HG03460 (cell line): ENCODE results near the gene U2AF2.
"Not testable (repeated sequence)": the region's sequence is repeated elsewhere in the genome, so short reads cannot be mapped to it uniquely, and the experiment has no call there.

ENCODE experiments used
- ATAC-seq: cut with Tn5 transposase; IDR thresholded peaks from one replicate; pipeline ENCODE4 v1.9.1; 2021; ENCODE audit not compliant: unreplicated experiment

The U2AF2 gene

GRCh38 chr19:55700813-55701212, 46.0 kb downstream of the U2AF2 start:
- no peak for ATAC-seq

GRCh38 chr19:55702131-55702627, 47.3 kb downstream of the U2AF2 start:
- no peak for ATAC-seq

DNA sequence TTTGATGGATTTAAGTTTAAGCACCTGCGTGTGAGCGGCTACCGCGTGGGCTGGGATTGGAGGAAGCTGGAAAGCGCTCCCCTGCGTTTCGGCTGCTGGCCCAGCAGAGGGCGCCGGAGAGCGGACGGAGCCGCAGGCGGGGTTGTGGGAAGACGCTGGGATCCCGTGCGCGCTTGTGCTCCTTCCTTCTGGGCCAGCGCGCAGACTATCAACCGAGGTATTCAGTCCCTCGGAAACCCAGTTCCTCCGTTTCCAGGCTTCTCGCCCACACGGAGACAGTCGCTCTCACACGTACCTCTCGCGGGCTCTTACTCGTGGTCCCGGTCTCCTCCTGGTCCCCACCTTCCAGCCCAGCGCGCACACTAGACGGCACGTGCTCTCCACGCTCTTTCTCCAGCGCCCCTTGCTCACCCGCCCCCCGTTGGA, 49.0 kb downstream of the U2AF2 start:
- ATAC-seq, result no peak

DNA sequence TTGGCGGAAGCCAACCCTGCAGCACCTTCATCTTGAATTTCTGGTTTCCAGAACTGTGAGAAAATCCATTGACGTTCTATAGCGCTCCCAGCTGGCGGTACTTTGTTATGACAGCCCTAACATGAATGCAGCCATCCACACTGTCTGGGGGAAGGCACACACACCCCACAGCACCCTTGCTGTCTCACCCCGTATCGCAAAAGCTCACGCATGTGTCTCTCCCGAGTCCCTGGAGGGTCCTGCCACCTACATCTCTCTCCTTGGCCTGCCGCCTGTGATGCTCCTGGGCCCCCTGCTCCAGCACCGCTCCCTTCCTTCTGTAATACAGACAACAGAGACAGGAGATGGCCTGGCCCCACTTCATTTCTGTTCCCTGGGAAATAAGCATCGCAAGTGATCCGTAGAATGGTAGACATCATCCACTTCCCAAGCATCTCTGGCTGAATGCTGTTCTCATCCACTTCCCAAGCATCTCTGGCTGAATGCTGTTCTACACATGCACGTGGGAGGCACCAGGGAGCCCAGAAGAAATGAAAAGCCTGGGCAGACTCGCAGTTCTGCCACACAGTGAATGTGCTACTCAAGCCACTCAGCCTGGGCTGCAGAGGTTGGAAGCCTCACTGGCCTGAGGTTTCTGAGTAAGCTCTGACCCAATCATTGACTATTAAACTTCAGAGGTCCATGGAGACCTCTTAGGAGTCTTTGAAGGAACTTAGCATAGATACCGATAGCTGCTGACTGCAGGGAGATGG, 49.8 kb downstream of the U2AF2 start:
- ATAC-seq, result no peak

DNA sequence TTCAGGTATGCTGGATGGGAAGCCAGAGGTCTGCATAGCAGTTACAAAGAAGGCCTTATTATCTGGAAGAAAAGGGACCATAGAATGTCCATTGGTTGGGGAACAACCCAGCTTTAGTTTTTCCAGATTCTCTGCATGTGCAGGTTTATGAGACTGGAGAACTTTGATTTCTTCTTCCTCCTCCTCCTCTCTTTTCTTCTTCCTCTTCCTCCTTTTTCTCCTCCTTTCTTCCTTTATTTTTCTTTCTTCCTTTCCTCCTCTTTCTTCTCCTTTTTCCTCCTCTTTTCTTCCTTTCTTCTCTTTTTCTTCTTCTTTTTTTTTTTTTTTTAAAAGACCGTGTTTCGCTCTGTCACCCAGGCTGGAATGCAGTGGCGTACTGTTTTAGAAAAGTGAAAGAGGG, 51.1 kb downstream of the U2AF2 start:
- ATAC-seq, result no peak

- ATAC-seq, result no peak
Observed at GRCh38 chr19:55711719-55712118, 56.9 kb downstream of the U2AF2 start.

DNA sequence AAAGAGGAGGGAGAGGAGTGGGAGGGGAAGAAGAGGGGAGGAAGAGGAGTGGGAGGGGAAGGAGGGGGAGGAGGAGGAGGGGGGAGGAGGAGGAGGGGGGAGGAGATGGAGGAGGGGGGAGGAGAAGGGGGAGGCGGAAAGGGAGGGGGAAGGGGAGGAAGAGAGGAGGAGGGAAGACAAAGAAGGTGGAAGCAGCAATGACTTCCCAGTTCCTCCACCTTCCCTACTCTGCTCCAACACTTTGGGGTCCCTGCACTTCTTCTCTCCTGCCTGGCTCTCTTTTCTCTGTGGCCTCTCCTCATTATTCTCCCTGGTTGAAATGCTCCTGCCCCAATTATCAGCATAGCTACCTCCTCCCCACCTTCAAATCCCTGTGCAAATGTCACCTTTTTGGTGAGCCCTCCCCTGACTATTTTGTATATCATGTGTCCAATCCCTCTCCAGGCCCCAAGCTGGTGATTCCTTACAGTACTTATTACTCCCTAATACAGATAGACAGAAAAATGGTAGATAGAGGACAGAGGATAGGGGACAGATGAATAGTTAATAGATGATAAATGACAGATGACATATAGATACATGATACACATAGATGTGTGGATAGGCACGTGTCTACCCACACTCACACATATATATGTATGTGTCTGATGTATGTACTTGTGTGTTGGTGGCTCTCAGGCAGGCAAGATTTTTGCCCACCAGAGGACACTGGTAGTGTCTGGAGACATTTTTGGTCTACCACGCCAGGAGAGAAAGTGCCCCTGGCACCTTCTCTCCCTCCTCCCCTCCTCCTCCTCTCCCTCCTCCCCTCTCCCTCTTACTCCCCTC, 58.2 kb downstream of the U2AF2 start:
- ATAC-seq, result no peak

- no peak for ATAC-seq
Observed at GRCh38 chr19:55716531-55716930, 61.7 kb downstream of the U2AF2 start.

DNA sequence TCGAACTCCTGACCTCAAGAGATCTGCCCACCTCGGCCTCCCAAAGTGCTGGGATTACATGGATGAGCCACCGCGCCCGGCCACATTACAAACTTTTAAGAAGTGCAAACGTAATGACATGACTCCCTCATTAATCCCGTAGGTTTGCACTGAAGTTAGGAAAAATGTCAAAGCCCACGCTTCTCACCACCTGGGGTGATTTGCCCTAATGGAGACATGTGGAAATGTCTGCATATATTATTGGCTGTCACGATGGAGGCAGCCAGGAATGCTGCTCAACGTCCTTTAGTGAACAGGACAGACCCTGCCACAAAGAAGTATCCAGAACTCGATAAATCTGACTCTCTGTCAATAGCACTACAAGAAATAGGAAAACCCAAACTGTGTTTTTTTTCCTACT, 62.4 kb downstream of the U2AF2 start:
- no peak for ATAC-seq

DNA sequence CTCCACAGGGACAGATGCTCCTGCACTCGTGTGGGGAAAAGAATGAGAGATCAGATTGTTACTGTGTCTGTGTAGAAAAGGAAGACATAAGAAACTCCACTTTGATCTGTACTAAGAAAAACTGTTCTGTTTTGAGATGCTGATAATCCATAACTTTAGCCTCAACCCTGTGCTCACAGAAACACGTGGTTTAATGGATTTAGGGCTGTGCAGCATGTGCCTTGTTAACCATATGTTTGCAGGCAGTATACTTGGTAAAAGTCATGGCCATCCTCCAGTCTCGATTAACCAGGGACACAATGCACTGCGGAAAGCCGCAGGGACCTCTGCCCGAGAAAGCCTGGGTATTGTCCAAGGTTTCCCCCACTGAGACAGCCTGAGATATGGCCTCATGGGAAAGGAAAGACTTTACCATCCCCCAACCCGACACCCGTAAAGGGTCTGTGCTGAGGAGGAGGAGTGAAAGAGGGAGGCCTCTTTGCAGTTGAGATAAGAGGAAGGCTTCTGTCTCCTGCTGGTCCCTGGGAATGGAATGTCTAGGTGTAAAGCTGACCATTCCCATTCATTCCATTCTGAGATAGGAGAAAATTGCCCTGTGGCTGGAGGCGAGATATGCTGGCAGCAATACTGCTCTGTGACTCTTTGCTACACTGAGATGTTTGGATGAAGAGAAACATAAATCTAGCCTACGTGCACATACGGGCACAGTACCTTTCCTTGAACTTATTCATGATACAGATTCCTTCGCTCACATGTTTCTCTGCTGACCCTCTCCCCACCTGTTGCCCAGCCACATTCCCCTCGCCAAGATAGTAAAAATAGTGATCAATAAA, 63.3 kb downstream of the U2AF2 start:
- ATAC-seq, result not testable (repeated sequence)

DNA sequence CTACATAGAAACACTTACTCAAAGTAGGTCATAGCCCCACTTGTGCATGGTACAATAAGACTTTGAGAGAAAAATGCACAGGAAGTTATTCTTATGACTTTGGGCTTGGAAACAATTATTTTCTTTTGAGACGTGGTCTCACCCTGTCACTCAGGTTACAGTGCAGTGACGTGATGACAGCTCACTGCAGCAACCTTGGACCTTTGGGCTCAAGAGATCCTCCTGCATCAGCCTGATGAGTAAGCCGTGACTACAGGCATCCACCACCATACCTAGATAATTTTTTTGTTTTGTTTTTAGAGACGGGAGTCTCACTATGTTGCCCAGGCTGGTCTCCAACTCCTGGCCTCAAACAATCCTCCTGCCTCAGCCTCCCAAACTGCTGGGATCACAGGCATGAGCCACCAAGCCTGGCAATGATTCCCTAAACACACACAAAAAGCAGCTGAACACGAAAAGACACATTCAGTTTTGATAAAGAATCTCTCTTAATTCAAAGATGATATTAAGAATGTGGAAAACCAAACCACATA, 65.4 kb downstream of the U2AF2 start:
- ATAC-seq, result no peak

DNA sequence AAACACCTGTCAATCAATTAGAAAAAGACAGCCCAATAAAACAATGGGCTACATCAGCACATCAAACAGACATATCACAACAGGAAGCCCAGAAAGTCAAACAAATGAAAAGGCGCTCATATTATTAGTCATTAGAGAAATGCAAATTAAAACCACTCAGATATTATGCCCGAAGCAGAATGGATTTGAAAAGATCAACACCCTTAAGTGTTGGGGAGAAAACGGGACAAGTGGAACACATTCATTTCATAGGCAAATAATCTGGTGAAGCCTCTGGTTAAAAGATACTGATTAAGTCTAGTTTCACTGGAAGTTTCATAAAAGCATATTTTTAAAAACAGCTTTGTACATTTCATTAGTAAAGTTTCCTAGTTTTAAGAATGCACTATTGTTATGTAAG, 66.0 kb downstream of the U2AF2 start:
- no peak for ATAC-seq

DNA sequence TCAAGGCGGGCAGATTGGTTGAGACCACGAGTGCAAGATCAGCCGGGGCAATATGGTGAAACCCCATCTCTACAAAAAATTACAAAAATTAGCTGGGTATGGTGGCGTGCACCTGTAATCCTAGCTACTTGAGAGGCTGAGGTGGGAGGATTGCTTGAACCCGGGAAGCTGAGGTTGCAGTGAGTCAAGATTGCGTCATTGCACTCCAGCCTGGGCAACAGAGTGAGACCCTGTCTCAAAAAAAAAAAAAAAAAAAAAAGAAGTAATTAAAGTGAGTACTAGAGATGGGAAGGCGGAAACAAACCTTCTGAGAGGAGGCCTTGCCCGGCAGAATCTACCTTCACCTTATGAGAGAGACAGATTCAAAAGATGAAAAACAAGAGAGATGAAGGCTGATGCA, 68.7 kb downstream of the U2AF2 start:
- ATAC-seq, result no peak
